Kidney (tissue), 14 donors: ENCODE measurements around the gene MON1A. TPM values are rescaled to one million over a fixed set of nuclear protein-coding genes. Genes with fewer than 3 reads are reported as not detected.

ENCODE experiments used
- DNase-seq, 5 donors: peaks; one replicate each; pipeline ENCODE4 v3.0.0-alpha.2; 2013 to 2020
- FAIRE-seq: peaks from 2 replicates; lab custom pipeline; 2012; peaks lifted over from hg19 to GRCh38; lab: Jason Lieb, UNC
- H3K27ac ChIP-seq, 2 donors: one replicate each; pipeline ENCODE4 v1.7.0; 2013; ENCODE audit warnings: low read depth in 2 of 2, low read length in 2 of 2, inconsistent platforms in 1 of 2
- H3K27me3 ChIP-seq: one replicate; pipeline ENCODE4 v1.7.1; 2013; ENCODE audit warnings: low read length, inconsistent platforms; ENCODE audit not compliant: control insufficient read depth, insufficient read depth
- H3K36me3 ChIP-seq, 3 donors: one replicate each; pipeline versions ENCODE4 v1.7.0 to v1.7.1; 2013; ENCODE audit warnings: low read length in 3 of 3, control low read depth in 1 of 3, inconsistent platforms in 1 of 3; ENCODE audit not compliant: insufficient read depth in 3 of 3, control insufficient read depth in 2 of 3
- H3K4me1 ChIP-seq, 3 donors: one replicate each; pipeline versions ENCODE4 v1.7.0 to v1.7.1; 2013; ENCODE audit warnings: low read length in 3 of 3, inconsistent platforms in 1 of 3, low read depth in 1 of 3; ENCODE audit not compliant: control insufficient read depth in 2 of 3, insufficient read depth in 2 of 3
- H3K4me3 ChIP-seq, 3 donors: one replicate each; pipeline versions ENCODE4 v1.7.0 to v1.8.1; 2013; ENCODE audit warnings: low read length in 3 of 3, control low read depth in 1 of 3, inconsistent platforms in 1 of 3
- H3K9ac ChIP-seq, 3 donors: one replicate each; pipeline versions ENCODE4 v1.7.0 to v1.7.1; 2013; ENCODE audit warnings: low read length in 3 of 3, control low read depth in 1 of 3, inconsistent platforms in 1 of 3
- H3K9me3 ChIP-seq, 3 donors: one replicate each; pipeline versions ENCODE4 v1.7.0 to v1.7.1; 2013; ENCODE audit warnings: low read length in 3 of 3, control low read depth in 1 of 3, inconsistent platforms in 1 of 3; ENCODE audit not compliant: control insufficient read depth in 2 of 3, insufficient read depth in 1 of 3
- intact Hi-C: fragments of 100-400 bp; cut with DNase I; formaldehyde crosslinking; loops from one replicate; pipeline ENCODE4 v1.11.1; 2022
- polyA plus RNA-seq: library from polyadenylated mRNA; stranded (reverse); fragments of 350-450 nt; fragmentation: Illumina TruSeq; extraction: RNeasy Lipid Tissue Mini Kit (QIAGEN cat#74804); gene quantifications from one replicate; pipeline ENCODE4 v1.2.3, GENCODE V29; 2014; ENCODE audit warnings: low read depth, low replicate concordance; ENCODE audit not compliant: insufficient read depth
- total RNA-seq: library from RNA; stranded (reverse); fragmentation: NEBNext Ultra II Directional; extraction: Animal tissue kit (Norgen Biotek cat#: 25700); gene quantifications from one replicate; pipeline ENCODE4 v1.2.1, GENCODE V29; 2021
- TF ChIP-seq, protein P1 (sequence below): IDR thresholded peaks from 3 replicates; pipeline ENCODE4 v1.5.1; 2012; ENCODE audit warnings: mild to moderate bottlenecking, moderate library complexity, borderline replicate concordance; ENCODE audit not compliant: insufficient read depth; ENCODE audit errors: extremely low read depth
- donor health status: control.
- donor health status: control.
- donor health status: control.
- donor health status: control.
- donor health status: control.
- donor health status: DM: yes; HTN: yes; CAD: no.
- donor health status: Normal renal cell carcinoma (clear cell type).

The MON1A gene
- total and polyA plus RNA-seq, 2 donors from 2014 or later: 7.4 to 16.4 TPM

DNA sequence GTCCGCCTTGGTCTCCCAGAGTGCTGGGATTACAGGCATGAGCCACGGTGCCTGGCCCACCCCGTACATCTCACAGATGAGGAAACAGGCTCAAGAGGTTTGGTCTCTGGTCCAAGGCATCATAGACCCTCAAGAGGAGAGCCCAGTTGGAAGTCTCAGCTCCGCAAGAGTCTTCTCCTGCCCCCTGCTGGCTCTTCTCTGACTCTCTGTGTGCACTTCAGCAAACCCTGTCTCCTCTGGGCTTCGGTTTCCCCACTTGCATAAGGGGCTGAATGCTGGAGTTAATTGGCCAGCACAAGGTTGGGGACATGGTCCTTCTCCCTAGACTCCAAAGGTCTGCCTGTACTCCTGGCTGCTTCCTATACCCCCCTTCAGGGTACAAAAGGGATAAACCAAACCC is 29.8 kb downstream of the MON1A start:
- Histone ChIP-seq H3K27me3 (no peaks in the 10 kb centered on the region), H3K9me3 (no peaks in the 10 kb centered on the region), H3K27ac (no peak overlapping the region), H3K9ac (no peak overlapping the region), H3K4me1 (peaks cover 0 to 6% (median 0%) of the 10 kb centered on the region in 3 donors), H3K4me3 (no peak overlapping the region), H3K36me3 (no peaks in the 10 kb centered on the region)
- intact Hi-C loops: no loop called here
- FAIRE-seq: no peak
- TF ChIP-seq, protein P1, sequence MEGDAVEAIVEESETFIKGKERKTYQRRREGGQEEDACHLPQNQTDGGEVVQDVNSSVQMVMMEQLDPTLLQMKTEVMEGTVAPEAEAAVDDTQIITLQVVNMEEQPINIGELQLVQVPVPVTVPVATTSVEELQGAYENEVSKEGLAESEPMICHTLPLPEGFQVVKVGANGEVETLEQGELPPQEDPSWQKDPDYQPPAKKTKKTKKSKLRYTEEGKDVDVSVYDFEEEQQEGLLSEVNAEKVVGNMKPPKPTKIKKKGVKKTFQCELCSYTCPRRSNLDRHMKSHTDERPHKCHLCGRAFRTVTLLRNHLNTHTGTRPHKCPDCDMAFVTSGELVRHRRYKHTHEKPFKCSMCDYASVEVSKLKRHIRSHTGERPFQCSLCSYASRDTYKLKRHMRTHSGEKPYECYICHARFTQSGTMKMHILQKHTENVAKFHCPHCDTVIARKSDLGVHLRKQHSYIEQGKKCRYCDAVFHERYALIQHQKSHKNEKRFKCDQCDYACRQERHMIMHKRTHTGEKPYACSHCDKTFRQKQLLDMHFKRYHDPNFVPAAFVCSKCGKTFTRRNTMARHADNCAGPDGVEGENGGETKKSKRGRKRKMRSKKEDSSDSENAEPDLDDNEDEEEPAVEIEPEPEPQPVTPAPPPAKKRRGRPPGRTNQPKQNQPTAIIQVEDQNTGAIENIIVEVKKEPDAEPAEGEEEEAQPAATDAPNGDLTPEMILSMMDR: no peak
- peak in 1 of 5 donors; percentile 43 for DNase-seq

DNA sequence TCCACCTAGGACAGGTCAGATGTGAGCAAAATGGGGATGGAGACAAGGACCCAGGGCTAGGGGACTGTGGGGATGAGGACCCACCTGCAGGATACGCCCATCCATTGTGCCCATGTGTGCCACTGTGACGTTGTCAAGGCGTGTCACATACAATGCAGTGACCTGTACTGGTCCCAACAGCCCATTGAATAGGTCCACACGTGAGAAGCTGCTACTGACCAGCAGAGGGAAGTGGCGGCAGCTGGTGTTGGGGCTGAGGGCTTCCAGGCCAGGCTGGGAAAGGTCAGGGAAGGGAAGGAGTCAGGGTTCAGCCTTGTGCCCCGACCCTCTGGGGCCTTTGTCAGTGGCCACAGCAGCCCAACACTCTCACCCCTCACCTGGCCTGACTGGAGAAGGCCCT is 30.6 kb downstream of the MON1A start:
- intact Hi-C loops: no loop called here
- Histone ChIP-seq H3K9ac (no peak overlapping the region), H3K4me3 (no peak overlapping the region), H3K27me3 (no peaks in the 10 kb centered on the region), H3K36me3 (no peaks in the 10 kb centered on the region), H3K4me1 (peaks cover 0 to 5% (median 0%) of the 10 kb centered on the region in 3 donors), H3K9me3 (no peaks in the 10 kb centered on the region), H3K27ac (no peak overlapping the region)
- TF ChIP-seq, protein P1: no peak
- DNase-seq (no peak), FAIRE-seq (no peak)

DNA sequence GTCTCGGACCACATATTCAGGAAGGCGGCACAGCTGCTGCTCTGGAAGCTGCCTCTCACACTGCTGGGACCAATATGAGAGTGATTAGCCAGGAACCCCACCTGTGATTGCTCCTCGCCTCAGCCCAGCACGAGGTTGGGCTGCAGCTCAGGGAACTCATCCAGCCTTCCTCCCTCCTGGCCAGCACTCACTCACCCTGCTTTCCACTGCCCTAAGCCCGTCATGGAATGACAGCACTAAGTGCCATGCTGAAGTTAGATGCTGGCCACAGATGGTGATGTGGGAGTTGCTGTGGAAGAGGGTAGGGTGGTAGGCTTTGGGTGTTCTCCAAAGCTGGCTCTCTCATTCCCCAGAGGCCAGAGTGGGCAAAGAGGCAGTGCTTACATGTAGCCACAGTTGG is 33.3 kb downstream of the MON1A start:
- Histone ChIP-seq H3K9ac (no peak overlapping the region), H3K36me3 (no peaks in the 10 kb centered on the region), H3K27ac (no peak overlapping the region), H3K27me3 (no peaks in the 10 kb centered on the region), H3K4me3 (no peak overlapping the region), H3K4me1 (no peaks in the 10 kb centered on the region), H3K9me3 (no peaks in the 10 kb centered on the region)
- FAIRE-seq (no peak), DNase-seq (no peak)
- TF ChIP-seq, protein P1: no peak
- intact Hi-C loops: no loop called here

DNA sequence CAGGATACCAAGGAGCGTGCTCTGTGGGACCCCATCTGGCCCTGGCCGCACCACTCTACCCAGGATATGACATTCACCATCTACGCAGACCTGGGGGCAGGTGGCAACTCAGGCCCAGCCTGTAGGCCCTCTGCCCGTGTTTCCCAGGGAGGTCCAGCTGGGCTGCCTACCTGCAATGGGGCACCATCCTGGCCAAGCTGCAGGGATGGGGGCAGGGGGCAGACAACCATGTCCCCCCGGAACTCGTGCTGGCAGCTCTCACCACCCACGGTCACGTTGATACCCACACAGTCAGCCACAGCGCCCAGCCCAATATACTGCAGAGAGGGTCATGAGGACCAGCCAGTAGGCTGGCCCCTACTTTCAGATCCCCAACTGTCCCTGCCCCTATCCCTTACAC is 33.8 kb downstream of the MON1A start:
- TF ChIP-seq, protein P1: no peak
- H3K36me3 ChIP-seq: no peaks in the 10 kb centered on the region
- intact Hi-C loops: no loop called here

More for the DNA sequence above, 33.8 kb downstream of the MON1A start:
- Histone ChIP-seq H3K4me3 (no peak overlapping the region), H3K9ac (no peak overlapping the region), H3K27me3 (no peaks in the 10 kb centered on the region), H3K27ac (no peak overlapping the region), H3K9me3 (no peaks in the 10 kb centered on the region), H3K4me1 (no peaks in the 10 kb centered on the region)
- DNase-seq (no peak), FAIRE-seq (no peak)
